Activated naive CD8-positive, alpha-beta T cell treated with anti-CD3 and anti-CD28 coated beads for 36 hours (primary cell): ENCODE results near the gene NRIP1. TPM values are rescaled to one million over a fixed set of nuclear protein-coding genes. Genes with fewer than 3 reads are reported as not detected.

Source experiments
- DNase-seq: peaks from one replicate; pipeline ENCODE4 v3.0.0; 2021
- H3K27ac Mint-ChIP-seq: one replicate; pipeline ENCODE4 v1.8.0; 2022; ENCODE audit warnings: mild to moderate bottlenecking, moderate library complexity, mixed read lengths
- H3K27me3 Mint-ChIP-seq: one replicate; pipeline ENCODE4 v1.8.0; 2022; ENCODE audit warnings: mild to moderate bottlenecking, mixed read lengths
- H3K36me3 Mint-ChIP-seq: one replicate; pipeline ENCODE4 v1.8.0; 2021; ENCODE audit warnings: mild to moderate bottlenecking, mixed read lengths
- H3K4me1 Mint-ChIP-seq: one replicate; pipeline ENCODE4 v1.8.0; 2021; ENCODE audit warnings: mixed read lengths
- H3K4me3 Mint-ChIP-seq: one replicate; pipeline ENCODE4 v1.8.0; 2022; ENCODE audit warnings: mild to moderate bottlenecking, moderate library complexity, mixed read lengths
- H3K9me3 Mint-ChIP-seq: one replicate; pipeline ENCODE4 v1.8.0; 2022; ENCODE audit warnings: mixed read lengths
- total RNA-seq, 2 experiments: library from RNA; stranded (reverse); gene quantifications; one replicate each; pipeline ENCODE4 v1.2.3, GENCODE V29; 2021

The NRIP1 gene
- total RNA-seq, 2 experiments from 2014 or later, result 26.0 to 28.3 TPM

- no peaks in the 10 kb centered on the region for H3K36me3 Mint-ChIP-seq
- H3K4me3 Mint-ChIP-seq, result no peak overlapping the region
- H3K27me3 Mint-ChIP-seq, result peaks cover 3% of the 10 kb centered on the region
- no peak for DNase-seq
- no peaks in the 10 kb centered on the region for H3K9me3 Mint-ChIP-seq
- no peaks in the 10 kb centered on the region for H3K4me1 Mint-ChIP-seq
- no peak overlapping the region for H3K27ac Mint-ChIP-seq
Observed at GRCh38 chr21:14922980-14923379, 141.8 kb downstream of the NRIP1 start.

GRCh38 chr21:14918527-14918926 lies 146.3 kb downstream of the NRIP1 start:
- Mint-ChIP-seq H3K9me3 (no peaks in the 10 kb centered on the region), H3K4me1 (no peaks in the 10 kb centered on the region), H3K4me3 (no peak overlapping the region), H3K27me3 (no peaks in the 10 kb centered on the region), H3K36me3 (no peaks in the 10 kb centered on the region), H3K27ac (no peak overlapping the region)
- no peak for DNase-seq

GRCh38 chr21:14917762-14918161 lies 147.0 kb downstream of the NRIP1 start:
- H3K4me1 Mint-ChIP-seq, result no peaks in the 10 kb centered on the region
- H3K36me3 Mint-ChIP-seq, result no peaks in the 10 kb centered on the region
- no peaks in the 10 kb centered on the region for H3K9me3 Mint-ChIP-seq

GRCh38 chr21:14916676-14917141 lies 148.1 kb downstream of the NRIP1 start:
- Mint-ChIP-seq H3K4me1 (no peaks in the 10 kb centered on the region), H3K9me3 (no peaks in the 10 kb centered on the region), H3K27ac (no peak overlapping the region), H3K27me3 (no peaks in the 10 kb centered on the region), H3K4me3 (no peak overlapping the region), H3K36me3 (no peaks in the 10 kb centered on the region)
- no peak for DNase-seq

More at GRCh38 chr21:14917762-14918161, 147.0 kb downstream of the NRIP1 start:
- Mint-ChIP-seq H3K27ac (no peak overlapping the region), H3K27me3 (no peaks in the 10 kb centered on the region), H3K4me3 (no peak overlapping the region)
- no peak for DNase-seq

- Mint-ChIP-seq H3K27ac (no peak overlapping the region), H3K27me3 (no peaks in the 10 kb centered on the region), H3K9me3 (no peaks in the 10 kb centered on the region), H3K36me3 (no peaks in the 10 kb centered on the region), H3K4me3 (no peak overlapping the region), H3K4me1 (no peaks in the 10 kb centered on the region)
- no peak for DNase-seq
Observed at GRCh38 chr21:14913638-14914037, 151.2 kb downstream of the NRIP1 start.

GRCh38 chr21:14911351-14911750 lies 153.4 kb downstream of the NRIP1 start:
- no peaks in the 10 kb centered on the region for H3K4me1 Mint-ChIP-seq
- H3K36me3 Mint-ChIP-seq, result no peaks in the 10 kb centered on the region
- H3K27me3 Mint-ChIP-seq, result no peaks in the 10 kb centered on the region
- no peak overlapping the region for H3K27ac Mint-ChIP-seq
- DNase-seq, result no peak
- no peak overlapping the region for H3K4me3 Mint-ChIP-seq
- H3K9me3 Mint-ChIP-seq, result no peaks in the 10 kb centered on the region
